ENCODE measurements around the gene FKBP1C. TPM values are rescaled to one million over a fixed set of nuclear protein-coding genes. Genes with fewer than 3 reads are reported as not detected.

Gene FKBP1C
- total and polyA plus RNA-seq, 10 of the 15 experiments (the other 5 are each of a cell fraction or from before 2014, with no cell fraction given): 0.42 to 5.5 (median 1.5) TPM

DNA sequence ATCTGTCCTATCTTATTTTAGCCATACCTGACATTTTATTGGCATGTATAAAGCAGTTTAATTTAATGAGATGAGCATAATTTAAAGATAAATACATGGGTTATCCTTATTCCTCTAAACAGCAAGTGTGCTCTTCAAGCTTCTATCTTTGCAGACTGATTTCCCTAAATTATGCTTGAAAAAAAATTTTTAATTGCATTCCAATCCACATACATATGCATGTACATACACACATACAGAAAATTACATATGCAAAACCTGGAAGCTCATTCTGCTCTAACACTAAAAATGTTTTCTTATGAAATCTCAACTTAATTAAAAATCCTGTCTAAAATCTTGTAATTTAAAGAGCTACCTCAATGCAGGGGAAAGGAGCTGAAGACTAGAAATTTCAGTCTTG lies 35.3 kb downstream of the FKBP1C start:
- TF ChIP-seq MEF2A (IDR thresholded peaks at IDR 0.05; ENCODE audit: insufficient read depth, low read depth, low read length) (no peak), IKZF1 (conservative IDR thresholded peaks at IDR 0.05) (no peak), ATF7 (IDR thresholded peaks at IDR 0.05; ENCODE audit: low read depth) (no peak), POLR2A (IDR thresholded peaks at IDR 0.05; ENCODE audit: low read depth, low read length) (no peak), MYB (IDR thresholded peaks at IDR 0.05; ENCODE audit: borderline replicate concordance, low read depth, low read length) (no peak), BACH1 (IDR thresholded peaks at IDR 0.05; ENCODE audit: borderline replicate concordance) (no peak), CHD2 (IDR thresholded peaks at IDR 0.05; ENCODE audit: borderline replicate concordance, low read depth, low read length) (no peak), STAT3 (IDR thresholded peaks at IDR 0.05; ENCODE audit: low read depth, low read length) (no peak), JUNB (IDR thresholded peaks at IDR 0.05) (no peak), LARP7 (IDR thresholded peaks at IDR 0.05) (no peak), RAD51 (IDR thresholded peaks at IDR 0.05) (no peak), RELA (IDR thresholded peaks at IDR 0.05; ENCODE audit: borderline replicate concordance, partially characterized antibody) (no peak), ZNF274 (IDR thresholded peaks at IDR 0.05; ENCODE audit: insufficient read depth, insufficient read length) (no peak)
- TF ChIP-seq, protein P1, sequence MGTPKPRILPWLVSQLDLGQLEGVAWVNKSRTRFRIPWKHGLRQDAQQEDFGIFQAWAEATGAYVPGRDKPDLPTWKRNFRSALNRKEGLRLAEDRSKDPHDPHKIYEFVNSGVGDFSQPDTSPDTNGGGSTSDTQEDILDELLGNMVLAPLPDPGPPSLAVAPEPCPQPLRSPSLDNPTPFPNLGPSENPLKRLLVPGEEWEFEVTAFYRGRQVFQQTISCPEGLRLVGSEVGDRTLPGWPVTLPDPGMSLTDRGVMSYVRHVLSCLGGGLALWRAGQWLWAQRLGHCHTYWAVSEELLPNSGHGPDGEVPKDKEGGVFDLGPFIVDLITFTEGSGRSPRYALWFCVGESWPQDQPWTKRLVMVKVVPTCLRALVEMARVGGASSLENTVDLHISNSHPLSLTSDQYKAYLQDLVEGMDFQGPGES (IDR thresholded peaks at IDR 0.05): no peak
- TF ChIP-seq, protein P2, sequence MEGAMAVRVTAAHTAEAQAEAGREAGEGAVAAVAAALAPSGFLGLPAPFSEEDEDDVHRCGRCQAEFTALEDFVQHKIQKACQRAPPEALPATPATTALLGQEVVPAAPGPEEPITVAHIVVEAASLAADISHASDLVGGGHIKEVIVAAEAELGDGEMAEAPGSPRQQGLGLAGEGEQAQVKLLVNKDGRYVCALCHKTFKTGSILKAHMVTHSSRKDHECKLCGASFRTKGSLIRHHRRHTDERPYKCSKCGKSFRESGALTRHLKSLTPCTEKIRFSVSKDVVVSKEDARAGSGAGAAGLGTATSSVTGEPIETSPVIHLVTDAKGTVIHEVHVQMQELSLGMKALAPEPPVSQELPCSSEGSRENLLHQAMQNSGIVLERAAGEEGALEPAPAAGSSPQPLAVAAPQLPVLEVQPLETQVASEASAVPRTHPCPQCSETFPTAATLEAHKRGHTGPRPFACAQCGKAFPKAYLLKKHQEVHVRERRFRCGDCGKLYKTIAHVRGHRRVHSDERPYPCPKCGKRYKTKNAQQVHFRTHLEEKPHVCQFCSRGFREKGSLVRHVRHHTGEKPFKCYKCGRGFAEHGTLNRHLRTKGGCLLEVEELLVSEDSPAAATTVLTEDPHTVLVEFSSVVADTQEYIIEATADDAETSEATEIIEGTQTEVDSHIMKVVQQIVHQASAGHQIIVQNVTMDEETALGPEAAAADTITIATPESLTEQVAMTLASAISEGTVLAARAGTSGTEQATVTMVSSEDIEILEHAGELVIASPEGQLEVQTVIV (IDR thresholded peaks at IDR 0.05; ENCODE audit: borderline replicate concordance, partially characterized antibody): no peak
- TF ChIP-seq, protein P3, sequence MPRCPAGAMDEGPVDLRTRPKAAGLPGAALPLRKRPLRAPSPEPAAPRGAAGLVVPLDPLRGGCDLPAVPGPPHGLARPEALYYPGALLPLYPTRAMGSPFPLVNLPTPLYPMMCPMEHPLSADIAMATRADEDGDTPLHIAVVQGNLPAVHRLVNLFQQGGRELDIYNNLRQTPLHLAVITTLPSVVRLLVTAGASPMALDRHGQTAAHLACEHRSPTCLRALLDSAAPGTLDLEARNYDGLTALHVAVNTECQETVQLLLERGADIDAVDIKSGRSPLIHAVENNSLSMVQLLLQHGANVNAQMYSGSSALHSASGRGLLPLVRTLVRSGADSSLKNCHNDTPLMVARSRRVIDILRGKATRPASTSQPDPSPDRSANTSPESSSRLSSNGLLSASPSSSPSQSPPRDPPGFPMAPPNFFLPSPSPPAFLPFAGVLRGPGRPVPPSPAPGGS (IDR thresholded peaks at IDR 0.05; ENCODE audit: borderline replicate concordance, insufficient read depth, low read depth, low read length, poor library complexity, severe bottlenecking): no peak
- TF ChIP-seq, protein P4, sequence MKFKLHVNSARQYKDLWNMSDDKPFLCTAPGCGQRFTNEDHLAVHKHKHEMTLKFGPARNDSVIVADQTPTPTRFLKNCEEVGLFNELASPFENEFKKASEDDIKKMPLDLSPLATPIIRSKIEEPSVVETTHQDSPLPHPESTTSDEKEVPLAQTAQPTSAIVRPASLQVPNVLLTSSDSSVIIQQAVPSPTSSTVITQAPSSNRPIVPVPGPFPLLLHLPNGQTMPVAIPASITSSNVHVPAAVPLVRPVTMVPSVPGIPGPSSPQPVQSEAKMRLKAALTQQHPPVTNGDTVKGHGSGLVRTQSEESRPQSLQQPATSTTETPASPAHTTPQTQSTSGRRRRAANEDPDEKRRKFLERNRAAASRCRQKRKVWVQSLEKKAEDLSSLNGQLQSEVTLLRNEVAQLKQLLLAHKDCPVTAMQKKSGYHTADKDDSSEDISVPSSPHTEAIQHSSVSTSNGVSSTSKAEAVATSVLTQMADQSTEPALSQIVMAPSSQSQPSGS (IDR thresholded peaks at IDR 0.05; ENCODE audit: low read length): no peak
- DNase-seq (ENCODE audit: low read depth, low spot score) (no peak), FAIRE-seq (no peak), ATAC-seq (no peak)
- ChIA-PET CTCF (no interaction called here), SMC1A (ENCODE audit: uncharacterized antibody, unreplicated experiment) (interaction anchor here (1.0 to 2.1 kb wide), 2 partner anchors 11 to 22 kb away, joined by 3 to 7 read pairs; no protein-coding TSS in a partner anchor), POLR2A (no interaction called here), RAD21 (ENCODE audit: unreplicated experiment) (no interaction called here)
- Histone ChIP-seq H3K27ac (ENCODE audit: control insufficient read depth, insufficient read depth) (no peak overlapping the region), H4K20me1 (ENCODE audit: control insufficient read depth, insufficient read depth) (no peaks in the 10 kb centered on the region), H2AFZ (ENCODE audit: control insufficient read depth, low read depth, low read length) (no peak overlapping the region), H3K36me3 (ENCODE audit: control insufficient read depth in 2 of 2, insufficient read depth in 2 of 2, low read length in 1 of 2) (no peaks in the 10 kb centered on the region), H3K4me1 (ENCODE audit: control insufficient read depth, insufficient read depth, low read length) (no peaks in the 10 kb centered on the region), H3K4me2 (ENCODE audit: control insufficient read depth, insufficient read depth) (no peak overlapping the region), H3K79me2 (ENCODE audit: control insufficient read depth, insufficient read depth, low read length) (no peaks in the 10 kb centered on the region), H3K9ac (ENCODE audit: control insufficient read depth, insufficient read depth, low read length) (no peak overlapping the region), H3K4me3 (no peak overlapping the region), H3K27me3 (replicated peaks in 1 of 2; ENCODE audit: control insufficient read depth in 2 of 2, insufficient read depth in 2 of 2, low read length in 1 of 2) (no peaks in the 10 kb centered on the region), H3K9me3 (replicated peaks; ENCODE audit: control insufficient read depth, insufficient read depth, low read length) (no peaks in the 10 kb centered on the region)
- in situ Hi-C loops (cut with MboI): no loop called here
- intact Hi-C loops (cut with micrococcal nuclease; ENCODE audit: unreplicated experiment): no loop called here
- no TSS peak for BruUV-seq (replicated peaks)

Data from GM12878 (cell line).